CD4-positive, alpha-beta T cell (primary cell): ENCODE measurements around the gene OPN3. TPM values are rescaled to one million over a fixed set of nuclear protein-coding genes. Genes with fewer than 3 reads are reported as not detected.

Experiments
- ATAC-seq: fragments of 200-7000 bp; cut with Tn5 transposase; one replicate; pipeline ENCODE4 v1.10.0; 2022; ENCODE audit warnings: mild to moderate bottlenecking; ENCODE audit not compliant: poor library complexity
- CTCF ChIA-PET: fragments of 350-600 bp; sonication (Branson Sonifier 250); formaldehyde crosslinking; loops from one replicate; lab custom pipeline; 2021; ENCODE audit warnings: antibody characterized with exemption, inconsistent platforms; lab: Charles Lee
- POLR2A ChIA-PET: fragments of 350-600 bp; sonication (Branson Sonifier 250); formaldehyde crosslinking; loops from one replicate; lab custom pipeline; 2021; ENCODE audit warnings: antibody characterized with exemption, inconsistent platforms; lab: Charles Lee
- DNase-seq, 14 experiments: peaks; one replicate each; pipeline ENCODE4 v3.0.0-alpha.2; 2013 to 2020; ENCODE audit warnings: mixed read lengths in 2 of 14
- H3K27ac ChIP-seq, 2 donors: one replicate each; pipeline versions ENCODE4 v1.5.1 to v1.7.0; 2013; ENCODE audit warnings: low read length in 2 of 2, low read depth in 1 of 2, mild to moderate bottlenecking in 1 of 2
- H3K27me3 ChIP-seq, 2 experiments: 1 replicate in 1 of 2; 2 replicates in 1 of 2; pipeline versions ENCODE4 v1.6.1 to v1.7.0; 2013; ENCODE audit warnings: low read length in 2 of 2, control low read depth in 1 of 2, mild to moderate bottlenecking in 1 of 2, moderate library complexity in 1 of 2; ENCODE audit not compliant: insufficient read depth in 2 of 2, control insufficient read depth in 1 of 2
- H3K36me3 ChIP-seq: one replicate; pipeline ENCODE4 v1.6.1; 2013; ENCODE audit warnings: low read length, control low read depth; ENCODE audit not compliant: insufficient read depth
- H3K4me1 ChIP-seq: one replicate; pipeline ENCODE4 v1.6.1; 2013; ENCODE audit warnings: low read length, control low read depth; ENCODE audit not compliant: insufficient read depth
- H3K4me3 ChIP-seq: one replicate; pipeline ENCODE4 v1.5.1; 2013; ENCODE audit warnings: mild to moderate bottlenecking, low read length, moderate library complexity
- H3K9me3 ChIP-seq, 2 experiments: 1 replicate in 1 of 2; 2 replicates in 1 of 2; pipeline versions ENCODE4 v1.6.1 to v1.7.0; 2013; ENCODE audit warnings: low read length in 2 of 2, mild to moderate bottlenecking in 2 of 2, control low read depth in 1 of 2, moderate library complexity in 1 of 2; ENCODE audit not compliant: control insufficient read depth in 1 of 2, insufficient read depth in 1 of 2
- H3K27ac Mint-ChIP-seq: one replicate; pipeline ENCODE4 v1.8.0; 2020; ENCODE audit warnings: mixed read lengths
- H3K27me3 Mint-ChIP-seq: one replicate; pipeline ENCODE4 v1.8.0; 2021; ENCODE audit warnings: mixed read lengths
- H3K36me3 Mint-ChIP-seq: one replicate; pipeline ENCODE4 v1.8.0; 2021; ENCODE audit warnings: low read depth, mixed read lengths
- H3K4me1 Mint-ChIP-seq: one replicate; pipeline ENCODE4 v1.8.0; 2021; ENCODE audit warnings: low read depth, mixed read lengths
- H3K4me3 Mint-ChIP-seq: one replicate; pipeline ENCODE4 v1.8.0; 2020; ENCODE audit warnings: mild to moderate bottlenecking, mixed read lengths
- H3K9me3 Mint-ChIP-seq: one replicate; pipeline ENCODE4 v1.8.0; 2020; ENCODE audit warnings: mixed read lengths
- intact Hi-C, 2 experiments: fragments of 100-400 bp; cut with DNase I in 1 of 2; cut with micrococcal nuclease in 1 of 2; formaldehyde crosslinking; loops; one replicate each; pipeline versions ENCODE4 v1.15.1 to v1.9.0; 2023 to 2025; cut with DNase I, micrococcal nuclease
- total RNA-seq, 174 experiments: library from RNA in 2 of 174; stranded (reverse) in 2 of 174; gene quantifications; one replicate each; pipeline ENCODE4 v1.2.3 and lab custom pipeline; 2021 to 2026
- TF ChIP-seq, protein P1 (sequence below): fragments of 200-600 bp; IDR thresholded peaks from one replicate; pipeline ENCODE4 v1.8.0; 2022; ENCODE audit warnings: antibody characterized with exemption, mild to moderate bottlenecking

The OPN3 gene
- total RNA-seq, 2 experiments from 2014 or later, result 1.9 to 2.3 TPM

DNA sequence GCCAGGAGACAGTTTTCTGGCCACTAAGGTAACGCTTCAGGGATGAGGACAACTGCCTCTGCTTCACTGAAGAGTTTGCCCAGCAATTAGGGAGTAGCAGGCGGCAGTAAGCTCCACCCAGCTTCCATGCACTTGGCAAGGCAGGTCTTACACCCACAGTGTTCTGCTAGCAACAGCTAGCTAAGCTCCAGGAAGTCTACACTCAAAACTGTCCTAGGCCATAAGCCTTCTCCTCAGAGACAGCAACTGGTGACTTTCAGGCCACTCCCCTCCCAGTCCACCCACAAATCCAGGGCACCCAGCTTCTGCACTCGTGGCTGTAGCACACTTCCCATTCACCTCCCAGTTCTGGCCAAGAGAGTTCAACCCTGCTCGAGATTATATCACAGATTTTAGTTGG, 60.7 kb downstream of the OPN3 start:
- Mint-ChIP-seq H3K9me3 (peaks cover 7% of the 10 kb centered on the region), H3K27me3 (peaks cover 26% of the 10 kb centered on the region), H3K36me3 (peaks cover 6% of the 10 kb centered on the region), H3K4me3 (no peak overlapping the region), H3K27ac (no peak overlapping the region), H3K4me1 (no peaks in the 10 kb centered on the region)
- Histone ChIP-seq H3K36me3 (no peaks in the 10 kb centered on the region), H3K9me3 (peaks cover 0 to 8% of the 10 kb centered on the region in 2 experiments), H3K4me1 (no peaks in the 10 kb centered on the region), H3K4me3 (no peak overlapping the region), H3K27ac (no peak overlapping the region), H3K27me3 (no peaks in the 10 kb centered on the region)
- no peak for DNase-seq
- ChIA-PET CTCF (no interaction called here), POLR2A (interaction anchor here (1.1 kb wide), 1 partner anchor 28 kb away, joined by 5 read pairs; no protein-coding TSS in a partner anchor)
- intact Hi-C loops, result no loop called here
- TF ChIP-seq, protein P1, sequence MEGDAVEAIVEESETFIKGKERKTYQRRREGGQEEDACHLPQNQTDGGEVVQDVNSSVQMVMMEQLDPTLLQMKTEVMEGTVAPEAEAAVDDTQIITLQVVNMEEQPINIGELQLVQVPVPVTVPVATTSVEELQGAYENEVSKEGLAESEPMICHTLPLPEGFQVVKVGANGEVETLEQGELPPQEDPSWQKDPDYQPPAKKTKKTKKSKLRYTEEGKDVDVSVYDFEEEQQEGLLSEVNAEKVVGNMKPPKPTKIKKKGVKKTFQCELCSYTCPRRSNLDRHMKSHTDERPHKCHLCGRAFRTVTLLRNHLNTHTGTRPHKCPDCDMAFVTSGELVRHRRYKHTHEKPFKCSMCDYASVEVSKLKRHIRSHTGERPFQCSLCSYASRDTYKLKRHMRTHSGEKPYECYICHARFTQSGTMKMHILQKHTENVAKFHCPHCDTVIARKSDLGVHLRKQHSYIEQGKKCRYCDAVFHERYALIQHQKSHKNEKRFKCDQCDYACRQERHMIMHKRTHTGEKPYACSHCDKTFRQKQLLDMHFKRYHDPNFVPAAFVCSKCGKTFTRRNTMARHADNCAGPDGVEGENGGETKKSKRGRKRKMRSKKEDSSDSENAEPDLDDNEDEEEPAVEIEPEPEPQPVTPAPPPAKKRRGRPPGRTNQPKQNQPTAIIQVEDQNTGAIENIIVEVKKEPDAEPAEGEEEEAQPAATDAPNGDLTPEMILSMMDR, result no peak
- no peak for ATAC-seq

DNA sequence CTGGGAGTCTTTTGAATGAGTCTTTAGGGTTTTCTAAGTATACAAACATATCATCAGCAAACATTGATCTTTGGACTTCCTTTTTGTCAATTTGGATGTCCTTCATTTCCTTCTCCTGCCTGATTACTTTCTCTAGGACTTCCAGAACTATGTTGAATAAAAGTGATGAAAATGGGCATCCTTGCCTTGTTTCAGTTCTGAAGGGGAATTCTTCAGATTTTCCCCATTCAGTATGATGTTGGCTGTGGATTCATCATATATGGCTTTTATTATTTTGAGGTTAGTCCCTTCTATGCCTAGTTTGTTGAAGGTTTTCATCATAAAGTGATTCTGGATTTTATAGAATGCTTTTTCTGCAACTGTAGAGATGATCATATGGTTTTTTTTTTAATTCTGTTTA, 66.0 kb downstream of the OPN3 start:
- intact Hi-C loops, result no loop called here
- DNase-seq (no peak), ATAC-seq (no peak)
- no peak overlapping the region for H3K27ac ChIP-seq
- Mint-ChIP-seq H3K27ac (no peak overlapping the region), H3K4me1 (no peaks in the 10 kb centered on the region), H3K36me3 (peaks cover 6% of the 10 kb centered on the region), H3K9me3 (peaks cover 9% of the 10 kb centered on the region), H3K4me3 (no peak overlapping the region), H3K27me3 (peaks cover 39% of the 10 kb centered on the region)
- CTCF ChIA-PET, result no interaction called here
- H3K4me1 ChIP-seq, result no peaks in the 10 kb centered on the region
- TF ChIP-seq, protein P1, result no peak
- peaks cover 0 to 8% of the 10 kb centered on the region in 2 experiments for H3K9me3 ChIP-seq
- POLR2A ChIA-PET, result no interaction called here
- H3K36me3 ChIP-seq, result no peaks in the 10 kb centered on the region
- H3K4me3 ChIP-seq, result no peak overlapping the region
- H3K27me3 ChIP-seq, result no peaks in the 10 kb centered on the region

DNA sequence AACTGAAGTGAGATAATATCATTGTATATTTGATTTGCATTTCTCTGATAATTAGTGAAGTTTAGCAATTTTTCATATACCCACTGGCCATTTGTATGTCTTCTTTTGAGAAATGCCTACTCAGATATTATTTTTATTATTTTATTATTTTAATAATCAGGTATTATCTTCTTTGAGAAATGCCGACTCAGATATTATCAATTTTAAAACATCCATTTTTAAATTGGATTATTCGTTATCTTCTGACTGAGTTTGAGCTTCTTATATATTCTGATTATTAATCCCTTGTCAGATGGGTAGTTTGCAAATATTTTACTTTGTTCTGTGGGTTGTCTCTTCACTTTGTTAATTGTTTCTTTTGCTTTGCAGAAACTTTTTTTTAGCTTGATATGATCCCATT, 70.3 kb downstream of the OPN3 start:
- H3K4me3 Mint-ChIP-seq, result no peak overlapping the region
- H3K27me3 ChIP-seq, result no peaks in the 10 kb centered on the region
- intact Hi-C loops, result no loop called here
- H3K27ac Mint-ChIP-seq, result no peak overlapping the region
- H3K4me1 Mint-ChIP-seq, result no peaks in the 10 kb centered on the region
- H3K9me3 ChIP-seq, result no peaks in the 10 kb centered on the region
- peaks cover 1% of the 10 kb centered on the region for H3K9me3 Mint-ChIP-seq
- CTCF ChIA-PET, result no interaction called here
- TF ChIP-seq, protein P1, result no peak
- POLR2A ChIA-PET, result no interaction called here
- H3K36me3 Mint-ChIP-seq, result no peaks in the 10 kb centered on the region
- H3K27me3 Mint-ChIP-seq, result peaks cover 19% of the 10 kb centered on the region
- no peak overlapping the region for H3K4me3 ChIP-seq
- ATAC-seq (no peak), DNase-seq (no peak)
- no peaks in the 10 kb centered on the region for H3K36me3 ChIP-seq
- H3K4me1 ChIP-seq, result no peaks in the 10 kb centered on the region
- no peak overlapping the region for H3K27ac ChIP-seq
